Right atrium auricular region (tissue), 2 donors: ENCODE data around the gene THSD4. TPM values are rescaled to one million over a fixed set of nuclear protein-coding genes. Genes with fewer than 3 reads are reported as not detected.
A peak's percentile ranks its signal among the peaks of the same experiment; 100 is the strongest.

Experiments
- DNase-seq: peaks from one replicate; pipeline ENCODE4 v3.0.0-alpha.2; 2019; ENCODE audit warnings: low spot score
- H3K27ac ChIP-seq, 2 donors: fragments of 200-600 bp; sonication (generic); 1 replicate in 1 of 2; 2 replicates in 1 of 2; pipeline ENCODE4 v1.5.1; 2016 to 2019
- H3K27me3 ChIP-seq, 2 donors: fragments of 200-600 bp; sonication (generic); one replicate each; pipeline versions ENCODE4 v1.5.1 to v1.6.0; 2017 to 2019
- H3K36me3 ChIP-seq: fragments of 200-600 bp; sonication (generic); one replicate; pipeline ENCODE4 v1.5.1; 2016
- H3K4me1 ChIP-seq, 2 donors: fragments of 200-600 bp; sonication (generic); one replicate each; pipeline versions ENCODE4 v1.5.1 to v1.6.0; 2017 to 2019
- H3K4me3 ChIP-seq, 2 donors: fragments of 200-600 bp; sonication (generic); 1 replicate in 1 of 2; 2 replicates in 1 of 2; pipeline ENCODE4 v1.5.1; 2017 to 2019; ENCODE audit warnings: mild to moderate bottlenecking in 1 of 2, moderate library complexity in 1 of 2
- H3K9me3 ChIP-seq, 2 donors: fragments of 200-600 bp; sonication (generic); one replicate each; pipeline ENCODE4 v1.5.1; 2019
- total RNA-seq, 2 donors: library from RNA; depleted of rRNA; stranded (reverse); fragments of >200 nt; gene quantifications; one replicate each; pipeline ENCODE4 v1.1.0, GENCODE V29; 2016
- TF ChIP-seq, protein P1 (sequence below), 2 donors: fragments of 200-600 bp; sonication (generic); IDR thresholded peaks; one replicate each; pipeline ENCODE4 v1.5.1; 2019; ENCODE audit warnings: antibody characterized with exemption in 2 of 2

THSD4 gene
- total RNA-seq, 2 donors from 2014 or later: 41.2 to 85.3 TPM

DNA sequence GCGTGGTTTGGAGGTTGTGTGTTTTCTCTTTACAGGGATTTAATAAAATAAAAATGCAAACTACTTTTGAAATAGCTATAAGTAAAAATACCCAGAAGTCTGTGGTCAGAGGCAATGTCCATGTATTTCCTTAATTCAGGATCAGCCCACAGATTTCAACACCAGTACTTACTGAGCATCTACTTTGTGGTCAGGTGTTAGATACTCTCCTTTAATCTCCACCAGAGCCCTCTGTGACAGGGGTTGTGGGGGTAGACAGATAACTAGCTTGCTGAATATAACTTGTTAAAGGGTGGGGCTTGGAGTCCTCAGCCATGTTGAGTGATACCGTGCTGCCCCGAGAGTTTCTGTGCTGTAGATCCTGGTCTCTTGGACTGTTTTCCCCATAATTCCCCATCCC, 451.0 kb downstream of the THSD4 start:
- no peak for DNase-seq
- Histone ChIP-seq H3K27ac (no peak overlapping the region), H3K9me3 (no peaks in the 10 kb centered on the region), H3K36me3 (no peaks in the 10 kb centered on the region), H3K27me3 (no peaks in the 10 kb centered on the region), H3K4me3 (no peak overlapping the region), H3K4me1 (peaks cover 0 to 14% of the 10 kb centered on the region in 2 donors)
- TF ChIP-seq, protein P1, sequence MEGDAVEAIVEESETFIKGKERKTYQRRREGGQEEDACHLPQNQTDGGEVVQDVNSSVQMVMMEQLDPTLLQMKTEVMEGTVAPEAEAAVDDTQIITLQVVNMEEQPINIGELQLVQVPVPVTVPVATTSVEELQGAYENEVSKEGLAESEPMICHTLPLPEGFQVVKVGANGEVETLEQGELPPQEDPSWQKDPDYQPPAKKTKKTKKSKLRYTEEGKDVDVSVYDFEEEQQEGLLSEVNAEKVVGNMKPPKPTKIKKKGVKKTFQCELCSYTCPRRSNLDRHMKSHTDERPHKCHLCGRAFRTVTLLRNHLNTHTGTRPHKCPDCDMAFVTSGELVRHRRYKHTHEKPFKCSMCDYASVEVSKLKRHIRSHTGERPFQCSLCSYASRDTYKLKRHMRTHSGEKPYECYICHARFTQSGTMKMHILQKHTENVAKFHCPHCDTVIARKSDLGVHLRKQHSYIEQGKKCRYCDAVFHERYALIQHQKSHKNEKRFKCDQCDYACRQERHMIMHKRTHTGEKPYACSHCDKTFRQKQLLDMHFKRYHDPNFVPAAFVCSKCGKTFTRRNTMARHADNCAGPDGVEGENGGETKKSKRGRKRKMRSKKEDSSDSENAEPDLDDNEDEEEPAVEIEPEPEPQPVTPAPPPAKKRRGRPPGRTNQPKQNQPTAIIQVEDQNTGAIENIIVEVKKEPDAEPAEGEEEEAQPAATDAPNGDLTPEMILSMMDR (IDR thresholded peaks at IDR 0.05): no peak

DNA sequence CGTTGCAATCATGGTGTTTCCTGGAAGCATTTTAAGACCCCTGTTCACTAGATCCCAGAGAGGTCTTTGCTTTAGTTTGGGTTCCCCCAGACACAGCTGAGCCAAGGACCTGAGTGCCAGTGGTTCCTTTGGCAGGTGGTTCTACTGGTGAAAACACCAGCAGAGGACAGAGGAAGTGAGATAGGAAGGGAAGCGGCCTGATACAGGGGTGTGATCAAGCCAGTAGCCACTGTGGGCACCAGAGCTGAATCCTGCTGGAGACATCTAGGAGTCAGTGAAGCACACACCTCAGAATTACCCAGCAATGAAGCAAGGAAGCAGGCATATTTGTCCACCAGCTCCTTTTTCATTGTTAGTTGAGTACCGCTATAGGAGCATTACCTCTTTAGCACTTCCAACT, 451.9 kb downstream of the THSD4 start:
- Histone ChIP-seq H3K4me1 (peaks cover 0 to 14% of the 10 kb centered on the region in 2 donors), H3K36me3 (no peaks in the 10 kb centered on the region), H3K27ac (no peak overlapping the region), H3K27me3 (no peaks in the 10 kb centered on the region), H3K4me3 (no peak overlapping the region), H3K9me3 (no peaks in the 10 kb centered on the region)
- TF ChIP-seq, protein P1 (IDR thresholded peaks at IDR 0.05): no peak
- no peak for DNase-seq

DNA sequence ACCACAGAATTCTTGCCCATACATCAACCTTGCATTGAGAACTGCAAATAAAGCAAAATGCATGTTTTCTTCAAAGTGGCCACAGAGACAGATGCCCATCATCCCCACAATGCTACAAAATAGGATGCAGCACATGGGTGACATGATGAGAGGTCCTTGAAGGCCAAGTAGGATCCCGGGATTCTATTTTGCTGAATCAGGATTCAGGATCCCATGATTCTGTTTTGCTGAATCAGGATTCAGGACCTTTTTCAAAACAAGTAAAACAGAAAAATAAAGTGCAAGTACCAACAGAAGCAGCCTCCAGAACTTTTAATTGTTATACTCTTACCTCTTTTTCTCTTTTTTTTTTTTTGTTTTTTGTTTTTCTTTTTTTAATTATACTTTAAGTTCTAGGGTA, 453.0 kb downstream of the THSD4 start:
- no peaks in the 10 kb centered on the region for H3K27me3 ChIP-seq
- no peaks in the 10 kb centered on the region for H3K36me3 ChIP-seq
- H3K9me3 ChIP-seq: no peaks in the 10 kb centered on the region
- peaks cover 0 to 14% of the 10 kb centered on the region in 2 donors for H3K4me1 ChIP-seq
- no peak overlapping the region for H3K4me3 ChIP-seq
- no peak for DNase-seq
- TF ChIP-seq, protein P1 (IDR thresholded peaks at IDR 0.05): no peak
- no peak overlapping the region for H3K27ac ChIP-seq

DNA sequence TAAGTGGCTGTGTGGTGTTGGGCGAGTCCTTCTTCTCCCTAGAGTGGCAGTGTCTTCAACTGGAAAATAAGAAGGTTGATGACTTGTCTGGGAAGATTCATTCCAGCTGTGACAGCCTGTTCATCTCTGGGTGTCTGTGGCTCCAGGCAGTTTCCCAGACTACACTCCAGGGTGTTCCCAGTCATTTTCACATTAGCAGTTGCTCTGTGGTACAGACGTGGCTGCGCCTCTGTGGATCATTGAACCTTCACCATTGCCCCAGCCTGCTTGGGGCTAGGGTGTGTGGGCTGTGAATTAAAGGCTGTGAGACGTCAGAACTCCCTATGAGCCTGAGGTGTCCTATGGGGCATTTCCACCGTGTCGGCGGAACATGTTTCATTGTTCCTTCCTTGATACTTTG, 455.5 kb downstream of the THSD4 start:
- peaks cover 0 to 10% of the 10 kb centered on the region in 2 donors for H3K4me1 ChIP-seq
- TF ChIP-seq, protein P1 (IDR thresholded peaks at IDR 0.05): no peak

DNA sequence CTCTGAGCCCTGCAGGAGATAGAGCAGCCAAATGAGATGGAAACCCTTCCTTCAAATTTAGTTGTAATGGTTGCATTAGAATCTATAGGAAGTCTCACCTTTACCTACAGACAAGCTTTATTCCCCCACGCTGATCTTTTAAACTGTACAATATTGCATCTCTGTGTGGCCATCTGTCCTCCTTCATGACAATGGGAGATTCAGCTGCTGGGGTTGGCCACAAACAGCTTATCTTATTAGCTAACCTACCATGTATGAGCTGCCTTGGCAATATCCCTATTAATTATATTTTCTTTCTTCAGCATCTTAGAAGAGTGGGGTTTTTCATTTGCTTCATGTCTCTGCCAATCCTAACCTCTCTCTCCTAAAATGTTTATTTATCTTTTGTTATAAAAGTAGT, 456.4 kb downstream of the THSD4 start:
- Histone ChIP-seq H3K36me3 (no peaks in the 10 kb centered on the region), H3K9me3 (no peaks in the 10 kb centered on the region), H3K4me3 (no peak overlapping the region), H3K27ac (no peak overlapping the region), H3K27me3 (no peaks in the 10 kb centered on the region), H3K4me1 (peaks cover 0 to 9% of the 10 kb centered on the region in 2 donors)
- TF ChIP-seq, protein P1 (IDR thresholded peaks at IDR 0.05): no peak
- DNase-seq: no peak

More for the DNA sequence above, 455.5 kb downstream of the THSD4 start:
- no peaks in the 10 kb centered on the region for H3K27me3 ChIP-seq
- no peak overlapping the region for H3K27ac ChIP-seq
- no peak overlapping the region for H3K4me3 ChIP-seq
- no peak for DNase-seq
- no peaks in the 10 kb centered on the region for H3K9me3 ChIP-seq
- no peaks in the 10 kb centered on the region for H3K36me3 ChIP-seq

DNA sequence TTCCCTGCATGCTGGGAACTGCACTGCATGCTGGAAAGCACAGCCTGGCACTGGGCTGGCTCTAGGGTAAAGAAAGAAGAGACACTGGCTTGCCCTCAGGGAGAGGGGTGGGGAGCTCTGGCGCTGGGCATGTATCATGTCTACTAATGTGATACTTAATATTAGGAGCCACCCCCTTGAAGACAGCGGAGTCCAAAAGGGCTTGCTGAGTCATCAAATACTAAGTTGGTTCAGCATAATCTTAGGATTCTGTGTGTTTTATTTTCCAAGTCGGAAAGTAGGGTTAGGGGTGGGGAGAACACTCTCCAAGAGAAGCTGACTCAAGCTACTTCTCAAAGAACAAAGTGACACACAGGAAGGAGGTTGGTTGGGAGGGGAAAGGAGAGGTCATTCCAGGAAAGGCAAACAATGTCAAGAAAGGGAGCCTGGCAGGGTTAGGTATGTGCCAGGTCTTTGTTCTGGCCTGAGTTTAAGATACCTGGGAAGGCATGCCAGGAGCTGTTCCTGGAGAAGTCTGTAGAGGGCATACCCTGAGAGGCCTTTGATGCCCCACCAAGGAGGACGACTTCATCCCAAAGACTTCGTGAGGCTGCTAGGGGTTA, 457.3 kb downstream of the THSD4 start:
- no peaks in the 10 kb centered on the region for H3K36me3 ChIP-seq
- no peaks in the 10 kb centered on the region for H3K27me3 ChIP-seq
- DNase-seq: no peak
- TF ChIP-seq, protein P1 (IDR thresholded peaks at IDR 0.05): peak in 1 of 2 donors; percentile 30
- H3K4me3 ChIP-seq: no peak overlapping the region
- H3K4me1 ChIP-seq: peaks cover 0 to 1% of the 10 kb centered on the region in 2 donors
- no peaks in the 10 kb centered on the region for H3K9me3 ChIP-seq
- no peak overlapping the region for H3K27ac ChIP-seq
